NCI-H345 (cell line): Measurements from ENCODE around the gene DOCK6.

Source experiments
- DNase-seq: peaks from one replicate; lab custom pipeline; 2025; lab: John Stamatoyannopoulos, UW

DOCK6 gene

DNA sequence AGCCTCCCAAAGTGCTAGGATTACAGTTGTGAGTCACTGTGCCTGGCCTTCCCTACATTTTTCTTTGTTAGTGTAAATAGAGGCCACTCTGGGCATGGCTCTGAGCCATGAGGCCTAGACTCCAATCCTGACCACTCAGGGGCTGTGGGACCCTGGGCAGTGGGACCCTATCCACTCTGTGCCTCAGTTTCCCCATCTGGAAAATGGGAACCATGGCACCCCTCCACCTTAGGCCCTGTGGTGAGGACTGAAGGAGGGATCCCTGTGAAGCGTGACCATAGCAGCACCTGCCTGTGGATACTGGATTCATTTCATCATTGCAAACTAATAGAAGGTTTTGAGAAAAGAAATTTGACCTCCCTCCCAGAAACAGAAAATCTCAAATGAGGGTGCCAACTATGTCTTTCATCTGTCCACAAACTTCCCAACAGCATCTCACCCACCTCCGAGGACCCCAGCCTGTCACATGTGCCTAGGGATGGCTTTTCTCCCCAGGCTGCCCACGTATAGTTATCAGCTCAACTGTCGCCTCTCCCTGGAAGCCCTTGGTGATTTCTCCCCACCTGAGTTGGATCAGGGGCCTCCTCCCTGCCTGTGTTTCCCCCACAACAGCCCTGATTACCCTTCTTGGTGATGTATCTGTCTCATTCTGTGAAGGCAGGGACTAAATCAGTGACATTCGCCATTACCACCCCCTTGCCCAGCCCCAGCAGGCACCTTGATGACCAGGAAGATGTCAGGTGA, 17.3 kb downstream of the DOCK6 start:
- no peak for DNase-seq

DNA sequence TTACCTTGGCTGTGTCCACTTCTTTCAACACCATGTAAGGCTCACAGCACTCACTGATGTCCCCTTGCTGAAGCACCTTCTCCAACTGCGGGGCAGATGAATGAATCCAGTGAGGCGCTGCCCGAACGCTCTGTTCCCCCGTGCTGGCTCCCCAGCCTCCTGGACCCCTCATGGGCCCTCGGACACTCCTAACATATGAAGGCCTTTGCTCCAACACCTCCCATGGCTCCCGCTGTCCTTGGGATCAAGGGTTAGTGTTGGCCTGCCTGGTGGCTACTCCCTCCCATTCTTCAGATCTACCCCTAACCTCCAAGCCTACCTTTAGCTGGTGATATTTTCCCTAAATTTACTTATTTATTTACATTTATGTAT, 18.5 kb downstream of the DOCK6 start:
- no peak for DNase-seq

DNA sequence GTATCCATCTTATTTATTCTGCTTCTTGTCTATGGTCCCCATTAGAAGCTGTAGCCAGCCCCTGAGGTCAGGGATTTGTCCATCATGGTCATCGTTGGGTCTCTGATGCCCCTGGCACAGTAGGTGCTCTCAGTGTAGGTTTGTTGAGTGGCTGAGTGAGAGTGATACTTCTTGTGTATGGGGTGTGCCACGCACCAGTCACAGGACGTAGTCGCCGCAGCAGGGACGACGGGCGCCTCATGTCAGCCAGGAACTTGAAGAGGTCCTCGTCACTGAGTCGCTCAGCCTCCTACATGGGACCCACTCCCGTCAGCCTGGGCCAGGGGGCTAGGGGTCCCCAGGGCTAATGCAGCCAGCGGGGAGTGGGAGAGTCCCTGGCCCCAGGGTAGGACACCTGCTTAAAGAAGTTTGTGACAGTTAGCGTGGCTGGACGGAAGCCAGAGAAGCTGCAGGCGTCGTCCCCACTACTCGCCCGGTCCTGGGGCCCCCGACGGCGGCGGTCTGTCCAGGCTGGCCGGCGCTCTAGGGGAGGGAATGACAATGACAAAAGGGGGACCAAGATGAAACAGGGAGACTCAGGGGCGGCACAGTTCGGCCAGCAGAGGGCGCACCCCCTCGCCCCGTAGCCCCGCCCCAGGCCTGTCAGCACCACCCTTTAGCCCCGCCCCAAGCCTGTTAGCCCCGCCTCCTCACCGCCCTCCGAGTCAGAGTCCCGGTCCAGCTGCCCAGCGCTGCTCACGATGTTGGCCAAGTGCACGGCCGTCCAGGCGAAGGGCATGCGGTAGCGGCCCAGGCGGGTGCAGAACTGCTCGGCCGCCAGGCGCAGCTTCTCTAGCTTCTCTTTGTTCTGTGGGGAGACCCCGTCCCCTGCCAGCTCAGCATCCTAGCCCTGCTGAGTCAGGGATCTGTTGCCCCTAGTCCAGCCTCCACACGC, 19.2 kb downstream of the DOCK6 start:
- DNase-seq, result peak; percentile 46

DNA sequence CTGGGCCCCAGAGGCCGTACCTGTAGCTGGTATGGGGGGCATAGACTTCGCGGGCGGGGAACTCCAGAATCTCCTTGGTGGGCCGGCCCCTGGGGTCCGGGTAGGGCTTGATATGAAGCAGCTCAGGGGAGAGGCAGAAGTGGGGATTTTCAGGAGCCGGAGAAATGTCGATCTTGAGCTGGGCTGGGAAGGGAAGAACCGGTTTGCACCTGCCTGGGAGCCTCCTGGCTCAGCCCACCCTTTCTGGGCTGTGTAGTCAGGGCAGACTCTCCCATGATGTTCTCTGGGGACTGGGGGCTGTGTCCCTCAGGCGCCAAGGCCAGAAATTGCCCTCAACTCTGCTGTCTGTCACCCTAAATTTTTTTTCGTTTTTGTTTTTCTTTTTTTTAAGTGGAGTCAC, 20.3 kb downstream of the DOCK6 start:
- no peak for DNase-seq

DNA sequence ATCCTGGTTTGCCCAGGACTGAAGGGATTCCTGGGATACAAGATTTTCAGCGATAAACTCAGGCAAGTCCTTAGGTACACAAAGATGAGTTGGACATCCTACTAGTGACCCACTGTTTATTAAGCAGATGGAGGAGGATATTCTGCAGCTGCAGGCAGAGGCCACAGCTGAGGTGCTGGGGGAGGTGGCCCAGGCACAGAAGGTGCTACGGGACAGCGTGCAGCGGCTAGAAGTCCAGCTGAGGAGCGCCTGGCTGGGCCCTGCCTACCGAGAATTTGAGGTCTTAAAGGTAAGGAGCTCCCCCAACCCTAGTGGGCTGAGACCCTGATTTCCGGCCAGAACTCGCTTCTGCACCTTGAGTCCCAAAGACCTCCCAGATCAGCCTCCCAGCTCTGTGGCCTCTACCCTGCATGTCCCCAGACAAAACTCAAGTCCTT, 22.3 kb downstream of the DOCK6 start:
- DNase-seq, result no peak

DNA sequence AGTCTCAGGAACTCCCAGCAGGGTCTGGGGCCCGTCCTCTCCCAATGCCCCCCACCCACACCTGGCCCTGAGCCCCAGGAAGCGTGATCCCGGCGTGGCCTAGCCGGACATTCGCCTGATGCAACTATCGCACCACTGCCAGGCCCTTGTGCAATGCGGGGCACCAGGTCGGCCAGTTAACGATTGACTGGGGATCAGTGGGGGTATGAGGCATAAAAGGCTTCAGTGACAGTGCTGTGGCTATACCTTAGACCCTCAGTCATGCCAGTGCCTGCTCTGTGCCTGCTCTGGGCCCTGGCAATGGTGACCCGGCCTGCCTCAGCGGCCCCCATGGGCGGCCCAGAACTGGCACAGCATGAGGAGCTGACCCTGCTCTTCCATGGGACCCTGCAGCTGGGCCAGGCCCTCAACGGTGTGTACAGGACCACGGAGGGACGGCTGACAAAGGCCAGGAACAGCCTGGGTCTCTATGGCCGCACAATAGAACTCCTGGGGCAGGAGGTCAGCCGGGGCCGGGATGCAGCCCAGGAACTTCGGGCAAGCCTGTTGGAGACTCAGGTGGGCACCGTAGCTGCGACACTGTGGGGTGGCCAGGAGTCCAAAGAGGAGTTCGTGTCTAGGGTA, 22.8 kb downstream of the DOCK6 start, which contains the start of gene ANGPTL8:
Gene ANGPTL8 (plus strand): TSS at position 243 of the 624 bp plus-strand sequence. CDS start 19 bp downstream, at position 262.
- no peak for DNase-seq

DNA sequence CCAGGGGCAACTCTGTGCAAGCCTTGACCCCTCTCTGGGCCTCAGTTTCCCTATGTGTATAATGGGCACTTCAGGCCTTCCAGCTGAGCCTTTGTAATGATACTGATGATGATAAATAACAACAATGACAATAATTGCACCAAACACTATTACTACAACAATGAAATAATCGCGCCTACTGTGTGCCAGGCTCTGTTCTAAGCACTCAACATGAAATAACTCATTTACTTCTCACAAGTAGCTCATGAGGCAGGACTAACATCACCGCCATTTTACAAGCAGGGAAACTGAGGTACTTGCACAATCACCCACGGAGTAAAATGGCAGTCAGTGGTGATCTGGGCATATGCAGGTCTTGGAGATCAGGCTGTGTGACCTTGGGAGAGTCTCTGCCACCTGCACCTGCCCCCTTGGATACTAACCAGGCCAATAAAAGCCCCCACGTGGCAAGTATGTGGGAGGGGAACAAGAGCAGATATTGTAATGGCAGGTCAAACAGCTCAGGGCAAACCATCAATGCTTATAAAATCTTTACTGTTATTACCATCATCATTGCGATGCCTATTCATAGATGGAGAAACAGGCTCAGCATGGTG, 23.4 kb downstream of the DOCK6 start:
- no peak for DNase-seq

DNA sequence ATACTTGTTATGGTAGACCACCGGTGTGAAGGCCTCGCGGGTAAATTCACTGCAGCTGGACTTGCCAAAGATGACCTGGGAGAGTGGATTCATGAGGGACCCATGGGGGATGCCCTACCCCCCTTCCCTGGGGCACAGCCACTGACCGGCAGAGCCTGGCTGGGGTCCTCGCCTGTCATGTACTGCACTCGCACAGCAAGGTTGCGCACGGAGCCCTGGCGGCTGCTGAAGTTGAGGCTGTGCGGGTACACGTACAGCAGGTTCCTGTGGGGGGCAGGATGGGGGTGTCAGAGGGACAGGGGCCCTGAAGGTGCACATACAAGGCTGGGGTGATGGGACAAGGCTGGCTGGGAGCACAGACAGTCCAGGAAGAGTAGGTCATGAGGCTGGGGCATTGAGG, 24.3 kb downstream of the DOCK6 start:
- no peak for DNase-seq

DNA sequence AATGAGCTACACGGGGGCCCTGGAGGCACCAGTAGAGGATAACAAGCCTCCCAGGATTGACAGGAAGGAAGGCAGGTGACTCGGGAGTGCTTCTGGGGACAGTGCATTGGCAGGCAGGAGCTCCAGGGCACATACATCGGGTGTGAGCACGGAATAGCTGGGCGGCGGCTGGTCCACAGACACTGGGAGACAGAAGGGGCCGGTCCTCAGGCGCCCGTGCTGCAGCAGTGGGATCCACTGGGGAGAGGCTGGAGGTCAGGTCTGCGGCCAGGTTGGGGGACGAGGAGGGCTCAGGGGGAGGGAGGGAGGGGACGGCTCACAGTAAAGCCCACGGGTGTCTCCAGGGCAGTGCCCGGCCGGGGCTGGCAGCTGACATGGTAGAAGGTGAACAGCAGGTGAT, 25.0 kb downstream of the DOCK6 start:
- DNase-seq, result no peak

DNA sequence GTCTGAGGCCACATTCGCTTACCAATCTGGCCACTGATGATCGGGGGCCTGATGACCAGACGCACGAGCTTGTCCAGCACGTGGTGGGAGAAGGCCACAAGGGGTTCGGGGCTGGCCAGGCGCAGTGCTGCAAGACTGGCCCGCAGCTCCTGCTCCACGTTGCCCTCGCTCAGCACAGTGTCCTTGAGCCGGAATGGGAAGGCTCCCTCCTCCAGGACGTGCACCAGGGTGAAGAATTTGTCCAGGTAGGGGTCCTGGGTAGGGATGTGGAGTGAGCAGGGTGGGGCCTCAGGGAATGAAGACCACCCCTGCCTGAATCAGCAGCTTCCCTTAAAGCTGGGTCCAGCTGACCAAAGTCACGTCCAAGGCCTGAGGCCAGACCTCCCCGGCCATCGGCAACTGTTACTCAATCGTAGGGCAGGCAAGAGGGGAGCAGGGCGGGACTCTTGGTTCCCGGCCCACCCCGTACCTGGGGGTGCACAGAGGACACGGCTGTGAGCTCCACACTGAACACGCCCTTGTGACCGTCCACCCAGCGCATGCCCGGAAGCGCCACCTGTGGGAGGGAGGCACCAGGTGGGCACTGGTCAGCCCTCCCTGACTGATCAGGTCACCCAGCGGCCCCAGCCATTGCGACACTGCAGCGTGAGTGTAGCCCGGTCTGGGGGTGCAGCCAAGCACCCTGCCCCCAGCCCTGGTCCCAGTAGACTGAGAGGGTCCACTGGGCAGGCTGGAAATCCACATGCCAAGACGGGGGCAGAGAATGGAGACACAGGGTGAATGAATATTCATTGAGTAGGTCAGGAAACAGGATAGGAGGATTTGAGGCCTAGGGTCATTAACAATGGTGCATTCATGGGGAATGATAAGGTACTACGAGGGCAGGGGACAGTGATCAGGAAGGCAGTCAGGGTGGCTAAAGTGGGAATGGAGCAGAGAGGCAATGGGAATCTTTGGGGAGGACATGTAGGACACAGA, 25.7 kb downstream of the DOCK6 start:
- DNase-seq, result no peak

DNA sequence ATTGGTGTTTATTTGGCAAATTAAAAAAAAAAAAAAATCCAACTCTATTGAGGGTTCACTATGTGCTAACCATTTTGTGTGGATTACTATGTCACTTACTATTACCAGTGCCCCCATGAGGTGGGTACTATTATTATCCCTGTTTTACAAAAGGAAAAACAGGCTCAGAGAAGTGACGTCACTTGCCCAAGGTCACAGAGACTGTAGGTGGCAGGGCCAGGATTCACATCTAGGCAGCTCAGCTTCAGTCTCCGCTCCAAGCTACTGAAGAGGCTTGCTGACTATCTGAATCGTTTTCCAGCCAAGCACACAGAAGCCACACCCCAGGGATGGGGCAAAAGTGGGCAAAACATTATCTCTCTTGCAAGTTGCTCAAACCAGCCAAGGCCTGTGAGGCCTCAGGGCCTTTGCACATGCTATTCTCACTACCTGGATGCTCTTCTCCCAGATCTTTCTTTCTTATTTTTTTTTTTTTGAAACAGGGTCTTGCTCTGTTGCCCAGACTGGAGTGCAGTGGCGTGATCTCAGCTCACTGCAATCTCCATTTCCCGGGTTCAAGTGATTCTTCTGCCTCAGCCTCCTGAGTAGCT, 27.7 kb downstream of the DOCK6 start:
- no peak for DNase-seq

DNA sequence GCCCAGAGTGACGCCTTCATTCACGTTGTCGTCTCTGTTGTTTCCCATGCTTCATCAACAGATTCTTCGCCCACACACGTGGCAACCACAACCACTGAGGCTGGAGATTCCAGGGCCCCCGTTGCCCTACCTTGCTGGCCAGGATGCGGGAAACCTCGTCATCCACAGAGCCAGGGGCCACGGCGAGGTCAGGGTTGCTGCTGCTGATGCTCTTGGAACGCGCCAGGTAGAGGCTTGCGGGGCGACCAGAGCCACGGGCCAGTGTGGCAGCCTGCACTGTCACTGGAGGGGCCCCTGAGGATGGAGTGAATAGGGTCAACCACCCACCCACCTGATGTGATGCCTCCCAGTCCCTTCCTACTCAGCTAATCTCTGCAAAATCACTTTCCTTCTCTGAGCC, 29.3 kb downstream of the DOCK6 start:
- no peak for DNase-seq

DNA sequence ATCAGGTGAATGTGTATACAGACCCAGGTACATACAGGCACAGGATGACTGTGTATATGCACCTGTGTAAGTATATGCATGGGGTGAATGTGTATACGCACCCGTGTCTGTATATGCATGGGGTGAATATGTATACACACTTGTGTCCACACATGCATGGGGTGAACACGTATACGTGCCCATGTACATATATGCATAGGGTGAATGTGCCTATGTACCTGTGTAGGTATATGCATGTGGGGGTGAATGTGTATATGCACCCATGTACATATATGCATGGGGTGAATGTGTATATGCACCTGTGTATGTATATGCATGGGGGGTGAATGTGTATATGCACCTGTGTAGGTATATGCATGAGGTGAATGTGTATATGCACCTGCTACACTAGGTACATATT, 29.8 kb downstream of the DOCK6 start:
- DNase-seq, result no peak

DNA sequence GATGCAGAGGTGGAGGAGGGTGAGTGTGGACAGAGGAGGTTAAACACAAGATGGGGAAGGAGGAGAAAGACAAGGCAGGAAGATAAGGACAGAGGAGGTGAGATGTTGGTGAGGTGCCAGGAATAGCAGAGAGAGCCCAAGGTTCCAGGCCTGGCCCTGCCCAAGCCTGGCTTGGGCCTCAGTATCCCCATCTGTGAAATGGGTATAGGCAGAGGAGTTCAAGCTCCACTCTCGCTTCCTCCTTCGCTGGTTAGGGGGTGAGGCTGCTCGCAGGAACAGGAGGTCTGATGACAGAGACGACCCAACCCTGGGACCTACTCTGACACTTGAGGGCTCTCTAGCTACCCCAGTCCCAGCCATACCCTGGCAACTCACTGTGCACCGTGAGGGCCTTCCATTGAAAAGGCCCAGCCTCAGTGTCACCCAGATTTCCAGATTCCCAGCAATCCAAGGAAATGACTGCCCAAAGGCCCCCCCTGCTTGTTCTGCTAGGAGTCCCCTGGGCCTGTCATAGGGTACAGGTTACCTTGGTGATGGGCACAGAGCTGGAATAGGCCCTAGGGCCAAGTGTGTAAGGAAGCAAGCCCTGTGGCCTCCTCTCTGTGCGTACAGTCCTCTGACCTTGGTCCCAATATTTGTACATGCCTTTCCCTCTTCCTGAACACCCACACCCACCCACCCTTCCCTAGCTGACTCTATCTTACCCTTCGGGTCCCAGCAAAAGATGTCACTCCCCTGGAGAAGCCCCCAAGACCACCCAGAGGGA, 31.5 kb downstream of the DOCK6 start:
- no peak for DNase-seq

DNA sequence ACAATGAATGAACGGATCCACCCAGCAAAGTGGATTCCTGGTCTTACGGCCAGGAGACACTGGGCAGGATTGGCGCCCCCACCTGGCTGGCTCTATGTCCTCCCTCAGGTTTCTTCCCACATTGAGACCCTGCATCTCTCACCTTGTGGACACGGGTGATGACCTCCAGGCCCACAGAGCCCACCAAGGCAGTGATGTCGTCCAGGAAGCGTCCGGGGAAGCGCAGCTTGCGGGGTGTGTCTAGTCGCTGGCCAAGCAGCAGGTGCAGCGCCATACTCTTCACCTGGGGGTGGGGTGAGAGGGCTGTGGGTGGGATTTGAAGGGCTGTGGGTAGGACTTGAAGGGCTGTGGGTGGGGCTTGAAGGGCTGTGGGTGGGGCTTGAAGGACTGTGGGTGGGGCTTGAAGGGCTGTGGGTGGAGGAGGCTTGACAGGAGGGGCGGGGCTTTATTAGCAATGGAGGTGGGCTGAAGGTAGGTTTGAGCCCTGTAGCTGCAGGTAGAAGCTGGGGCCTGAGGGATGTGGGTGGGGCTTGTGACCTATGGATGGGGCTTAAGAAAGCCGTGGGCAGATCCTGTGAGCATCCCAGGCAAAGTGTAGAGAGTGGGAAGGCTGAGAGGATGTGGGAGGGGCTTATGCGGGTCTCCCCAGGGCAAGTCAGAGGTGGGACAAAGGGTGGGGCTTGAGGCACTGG, 35.0 kb downstream of the DOCK6 start:
- DNase-seq, result no peak

DNA sequence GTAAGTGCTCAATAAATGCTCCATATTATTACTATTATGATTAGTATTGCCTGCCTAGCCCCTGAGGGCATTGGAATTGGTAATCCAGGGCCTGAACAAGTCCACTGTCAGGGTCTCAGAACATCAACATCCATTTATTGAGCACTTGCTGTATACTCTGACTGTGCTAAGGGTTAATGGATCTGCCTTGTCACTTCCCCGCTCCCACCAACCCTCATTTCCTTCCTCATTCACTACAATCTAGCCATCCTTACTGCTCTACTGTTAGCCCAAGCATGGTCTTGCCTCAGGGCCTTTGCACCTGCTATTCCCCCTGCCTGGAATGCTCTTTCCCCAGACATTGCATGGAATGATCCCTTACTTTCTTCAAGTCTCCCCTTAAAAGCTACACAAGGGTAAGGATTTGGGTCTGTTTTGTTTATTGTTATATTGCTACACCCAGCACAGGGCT, 35.6 kb downstream of the DOCK6 start:
- no peak for DNase-seq

DNA sequence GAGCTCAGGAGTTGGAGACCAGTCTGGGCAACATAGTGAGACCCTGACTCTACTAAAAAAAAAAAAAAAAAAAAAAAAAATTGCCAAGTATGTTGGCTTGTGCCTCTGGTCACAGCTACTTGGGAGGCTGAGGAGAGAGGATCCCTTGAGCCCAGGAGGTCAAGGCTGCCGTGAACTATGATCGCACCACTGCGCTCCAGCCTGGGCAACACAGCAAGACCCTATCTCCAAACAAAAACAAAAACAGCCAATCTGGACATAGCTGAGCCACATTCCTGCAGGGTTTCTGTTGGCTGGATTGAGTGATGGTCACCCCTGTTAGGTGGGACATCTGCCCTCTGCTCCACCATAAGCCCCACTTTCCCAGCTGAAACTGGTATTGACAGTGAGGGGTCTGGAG, 36.5 kb downstream of the DOCK6 start:
- no peak for DNase-seq

DNA sequence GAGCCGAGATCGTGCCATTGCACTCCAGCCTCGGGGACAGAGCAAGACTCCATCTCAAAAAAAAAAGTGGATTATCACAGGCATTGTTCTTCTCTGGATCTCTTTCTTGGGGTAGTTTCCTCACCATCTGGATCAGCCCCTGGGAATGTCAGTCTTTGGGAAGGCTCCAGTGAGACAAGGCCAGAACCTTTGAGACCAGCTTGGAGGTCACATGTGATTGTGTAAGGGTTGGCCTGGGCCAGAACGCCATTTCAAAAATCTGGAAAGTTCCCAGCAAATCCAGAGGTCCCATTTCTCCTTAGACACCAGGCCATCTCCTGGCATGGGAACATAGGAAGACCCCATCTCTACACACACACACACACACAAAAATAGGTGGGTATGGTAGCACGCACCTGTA, 37.2 kb downstream of the DOCK6 start:
- DNase-seq, result no peak

DNA sequence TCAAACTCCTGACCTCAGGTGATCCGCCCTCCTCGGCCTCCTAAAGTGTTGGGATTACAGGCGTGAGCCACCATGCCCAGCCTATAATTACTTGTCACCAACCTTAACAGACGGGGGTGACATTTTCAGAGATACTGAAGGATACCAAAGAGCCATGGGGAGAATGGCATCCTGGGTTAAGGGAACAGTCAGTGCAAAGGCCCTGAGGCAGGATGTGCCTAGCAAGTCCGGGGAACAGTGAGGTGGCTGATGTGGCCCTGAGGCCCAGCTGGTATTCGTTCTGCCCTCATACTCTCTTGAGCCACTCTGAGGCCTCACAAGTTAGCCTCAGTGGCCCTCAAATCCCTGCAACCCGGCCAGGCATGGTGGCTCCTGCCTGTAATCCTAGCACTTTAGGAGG, 37.9 kb downstream of the DOCK6 start:
- no peak for DNase-seq
